ENCODE measurements around the gene PCCA. TPM values are rescaled to one million over a fixed set of nuclear protein-coding genes. Genes with fewer than 3 reads are reported as not detected.
A peak's percentile ranks its signal among the peaks of the same experiment; 100 is the strongest.

The PCCA gene
- total RNA-seq, 1 donor = 33.7 TPM

- DNase-seq (ENCODE audit: low read depth) = peak; percentile 73
- TF ChIP-seq, protein P1, sequence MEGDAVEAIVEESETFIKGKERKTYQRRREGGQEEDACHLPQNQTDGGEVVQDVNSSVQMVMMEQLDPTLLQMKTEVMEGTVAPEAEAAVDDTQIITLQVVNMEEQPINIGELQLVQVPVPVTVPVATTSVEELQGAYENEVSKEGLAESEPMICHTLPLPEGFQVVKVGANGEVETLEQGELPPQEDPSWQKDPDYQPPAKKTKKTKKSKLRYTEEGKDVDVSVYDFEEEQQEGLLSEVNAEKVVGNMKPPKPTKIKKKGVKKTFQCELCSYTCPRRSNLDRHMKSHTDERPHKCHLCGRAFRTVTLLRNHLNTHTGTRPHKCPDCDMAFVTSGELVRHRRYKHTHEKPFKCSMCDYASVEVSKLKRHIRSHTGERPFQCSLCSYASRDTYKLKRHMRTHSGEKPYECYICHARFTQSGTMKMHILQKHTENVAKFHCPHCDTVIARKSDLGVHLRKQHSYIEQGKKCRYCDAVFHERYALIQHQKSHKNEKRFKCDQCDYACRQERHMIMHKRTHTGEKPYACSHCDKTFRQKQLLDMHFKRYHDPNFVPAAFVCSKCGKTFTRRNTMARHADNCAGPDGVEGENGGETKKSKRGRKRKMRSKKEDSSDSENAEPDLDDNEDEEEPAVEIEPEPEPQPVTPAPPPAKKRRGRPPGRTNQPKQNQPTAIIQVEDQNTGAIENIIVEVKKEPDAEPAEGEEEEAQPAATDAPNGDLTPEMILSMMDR (IDR thresholded peaks at IDR 0.05; ENCODE audit: insufficient read depth, low read depth, low read length) = no peak
- H3K4me3 ChIP-seq (ENCODE audit: low read depth, low read length) = peak overlapping the region; percentile 38
Measured at GRCh38 chr13:100356426-100356825, 267.5 kb downstream of the PCCA start.

- peak overlapping the region; percentile 38 for H3K4me3 ChIP-seq (ENCODE audit: low read depth, low read length)
- TF ChIP-seq, protein P1 (IDR thresholded peaks at IDR 0.05; ENCODE audit: insufficient read depth, low read depth, low read length) = no peak
- peak; percentile 88 for DNase-seq (ENCODE audit: low read depth)
Measured at GRCh38 chr13:100356889-100357288, 268.0 kb downstream of the PCCA start.

GRCh38 chr13:100357764-100358163 lies 268.9 kb downstream of the PCCA start:
- no peak for DNase-seq (ENCODE audit: low read depth)
- TF ChIP-seq, protein P1 (IDR thresholded peaks at IDR 0.05; ENCODE audit: insufficient read depth, low read depth, low read length) = no peak
- no peak overlapping the region for H3K4me3 ChIP-seq (ENCODE audit: low read depth, low read length)

GRCh38 chr13:100361504-100361903 lies 272.6 kb downstream of the PCCA start:
- no peak overlapping the region for H3K4me3 ChIP-seq (ENCODE audit: low read depth, low read length)
- peak; percentile 55 for DNase-seq (ENCODE audit: low read depth)
- TF ChIP-seq, protein P1 (IDR thresholded peaks at IDR 0.05; ENCODE audit: insufficient read depth, low read depth, low read length) = no peak

DNA sequence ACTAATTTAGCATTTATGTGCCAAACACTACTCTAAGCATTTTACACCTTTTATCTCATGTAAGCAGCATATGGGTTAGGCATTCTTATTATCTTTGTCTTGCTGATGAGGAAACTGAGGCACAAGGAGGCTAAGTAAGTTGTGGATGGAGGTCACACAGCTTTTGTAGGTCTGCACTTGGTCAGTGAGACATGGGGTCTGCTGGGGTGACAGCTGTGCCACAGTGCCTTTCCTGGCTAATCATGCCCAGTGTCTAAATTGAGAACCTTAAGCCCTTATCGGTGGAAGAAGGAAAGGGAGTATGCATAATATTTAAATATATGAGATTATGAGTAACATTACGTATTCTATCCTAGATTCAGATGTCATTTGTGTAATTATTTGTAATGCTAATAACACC lies 273.5 kb downstream of the PCCA start:
- TF ChIP-seq, protein P1 (IDR thresholded peaks at IDR 0.05; ENCODE audit: insufficient read depth, low read depth, low read length) = no peak
- no peak for DNase-seq (ENCODE audit: low read depth)
- H3K4me3 ChIP-seq (ENCODE audit: low read depth, low read length) = no peak overlapping the region

GRCh38 chr13:100362781-100363180 lies 273.9 kb downstream of the PCCA start:
- no peak for DNase-seq (ENCODE audit: low read depth)
- TF ChIP-seq, protein P1 (IDR thresholded peaks at IDR 0.05; ENCODE audit: insufficient read depth, low read depth, low read length) = no peak
- H3K4me3 ChIP-seq (ENCODE audit: low read depth, low read length) = no peak overlapping the region

DNA sequence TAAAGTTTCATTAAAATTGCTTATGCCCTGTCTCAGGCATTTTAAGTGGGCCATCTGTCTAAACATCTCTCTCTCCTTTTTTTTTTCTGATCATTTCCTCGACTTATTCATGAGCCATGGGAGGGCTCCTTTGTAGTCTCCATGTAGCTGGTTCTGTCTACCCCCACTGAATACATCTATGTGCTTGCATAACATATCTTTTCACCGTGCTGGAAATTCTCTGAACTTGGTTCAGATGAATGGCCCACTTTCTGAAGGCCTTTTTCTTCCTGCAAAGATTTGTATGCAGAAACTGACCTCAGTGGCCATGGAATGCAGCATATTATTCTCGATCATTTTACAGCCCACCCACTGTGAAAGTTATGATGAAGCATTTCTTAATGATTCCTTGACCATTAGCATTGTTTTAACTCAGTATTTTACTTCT lies 274.4 kb downstream of the PCCA start:
- peak; percentile 53 for DNase-seq (ENCODE audit: low read depth)
- TF ChIP-seq, protein P1 (IDR thresholded peaks at IDR 0.05; ENCODE audit: insufficient read depth, low read depth, low read length) = no peak
- no peak overlapping the region for H3K4me3 ChIP-seq (ENCODE audit: low read depth, low read length)

All from fibroblast of villous mesenchyme (primary cell).